Nephron progenitor cell (in vitro differentiated cells): ENCODE measurements around the gene NGEF.

Source experiments
- DNase-seq: peaks from one replicate; pipeline ENCODE4 v3.0.0; 2021
- H3K27ac Mint-ChIP-seq: 2 replicates; pipeline ENCODE4 v1.8.0; 2021; ENCODE audit warnings: mild to moderate bottlenecking, moderate library complexity, mixed read lengths
- H3K27me3 Mint-ChIP-seq: 2 replicates; pipeline ENCODE4 v1.8.0; 2021; ENCODE audit warnings: mild to moderate bottlenecking, low read depth, mixed read lengths; ENCODE audit not compliant: poor library complexity
- H3K36me3 Mint-ChIP-seq: 2 replicates; pipeline ENCODE4 v1.8.0; 2021; ENCODE audit warnings: low read depth, mixed read lengths
- H3K4me1 Mint-ChIP-seq: 2 replicates; pipeline ENCODE4 v1.8.0; 2021; ENCODE audit warnings: mixed read lengths
- H3K4me3 Mint-ChIP-seq: 2 replicates; pipeline ENCODE4 v1.8.0; 2021; ENCODE audit warnings: mild to moderate bottlenecking, moderate library complexity, mixed read lengths
- H3K9me3 Mint-ChIP-seq: 2 replicates; pipeline ENCODE4 v1.8.0; 2021; ENCODE audit warnings: mild to moderate bottlenecking, moderate library complexity, mixed read lengths
- TF ChIP-seq, protein P1 (sequence below): fragments of 200-600 bp; sonication (generic); IDR thresholded peaks from 2 replicates; pipeline ENCODE4 v1.5.0; 2021; ENCODE audit warnings: antibody characterized with exemption

NGEF gene

DNA sequence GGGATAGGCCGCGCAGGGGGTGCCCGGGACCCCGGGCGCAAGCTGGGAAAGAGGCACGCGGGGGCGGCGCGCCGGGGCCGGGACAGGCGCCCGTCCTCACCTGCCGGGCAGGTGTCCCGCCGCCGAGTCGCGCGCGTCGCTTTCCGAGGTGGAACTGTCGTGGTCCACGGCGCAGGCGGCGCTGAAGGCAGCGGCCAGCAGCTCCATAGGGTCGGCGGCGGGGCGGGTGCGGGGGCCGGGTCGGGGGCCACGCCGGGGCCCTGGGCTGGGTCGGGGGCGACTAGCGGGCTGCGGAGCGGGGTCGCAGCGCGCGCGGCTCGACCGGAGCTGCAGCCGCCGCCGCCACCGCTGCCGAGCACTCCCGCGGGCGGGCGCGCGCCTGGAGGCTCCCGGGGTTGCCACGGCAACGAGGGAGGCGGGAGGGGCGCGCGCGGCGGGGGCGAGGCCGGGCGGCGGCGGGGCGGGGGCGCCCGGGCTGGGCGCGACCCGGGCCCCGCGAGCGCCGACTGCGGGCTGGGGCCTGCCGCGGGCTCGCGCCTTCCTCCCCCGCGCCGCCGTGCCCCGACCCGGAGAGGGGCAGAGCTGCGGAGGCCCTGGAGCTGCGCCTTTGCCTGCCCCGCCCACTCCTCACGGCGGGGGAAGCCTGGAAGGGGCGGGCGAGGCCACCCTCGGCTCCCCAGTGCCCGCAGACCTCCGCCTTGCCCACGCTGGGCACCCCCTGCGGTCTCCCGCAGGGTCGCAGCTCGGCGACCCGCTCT, 85.1 kb downstream of the NGEF start:
- no peaks in the 10 kb centered on the region for H3K36me3 Mint-ChIP-seq
- peaks cover 17% of the 10 kb centered on the region for H3K9me3 Mint-ChIP-seq
- DNase-seq = peak; percentile 81
- H3K27me3 Mint-ChIP-seq = peaks cover 85% of the 10 kb centered on the region
- peaks cover 15% of the 10 kb centered on the region for H3K4me1 Mint-ChIP-seq
- H3K27ac Mint-ChIP-seq = no peak overlapping the region
- H3K4me3 Mint-ChIP-seq = peak overlapping the region; percentile 78
- TF ChIP-seq, protein P1, sequence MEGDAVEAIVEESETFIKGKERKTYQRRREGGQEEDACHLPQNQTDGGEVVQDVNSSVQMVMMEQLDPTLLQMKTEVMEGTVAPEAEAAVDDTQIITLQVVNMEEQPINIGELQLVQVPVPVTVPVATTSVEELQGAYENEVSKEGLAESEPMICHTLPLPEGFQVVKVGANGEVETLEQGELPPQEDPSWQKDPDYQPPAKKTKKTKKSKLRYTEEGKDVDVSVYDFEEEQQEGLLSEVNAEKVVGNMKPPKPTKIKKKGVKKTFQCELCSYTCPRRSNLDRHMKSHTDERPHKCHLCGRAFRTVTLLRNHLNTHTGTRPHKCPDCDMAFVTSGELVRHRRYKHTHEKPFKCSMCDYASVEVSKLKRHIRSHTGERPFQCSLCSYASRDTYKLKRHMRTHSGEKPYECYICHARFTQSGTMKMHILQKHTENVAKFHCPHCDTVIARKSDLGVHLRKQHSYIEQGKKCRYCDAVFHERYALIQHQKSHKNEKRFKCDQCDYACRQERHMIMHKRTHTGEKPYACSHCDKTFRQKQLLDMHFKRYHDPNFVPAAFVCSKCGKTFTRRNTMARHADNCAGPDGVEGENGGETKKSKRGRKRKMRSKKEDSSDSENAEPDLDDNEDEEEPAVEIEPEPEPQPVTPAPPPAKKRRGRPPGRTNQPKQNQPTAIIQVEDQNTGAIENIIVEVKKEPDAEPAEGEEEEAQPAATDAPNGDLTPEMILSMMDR = no peak

- peaks cover 17% of the 10 kb centered on the region for H3K9me3 Mint-ChIP-seq
- no peak overlapping the region for H3K27ac Mint-ChIP-seq
- peaks cover 15% of the 10 kb centered on the region for H3K4me1 Mint-ChIP-seq
- H3K4me3 Mint-ChIP-seq = peak overlapping the region; percentile 79
- TF ChIP-seq, protein P1 = no peak
- DNase-seq = peak; percentile 52
- H3K27me3 Mint-ChIP-seq = peaks cover 89% of the 10 kb centered on the region
- H3K36me3 Mint-ChIP-seq = no peaks in the 10 kb centered on the region
Observed at GRCh38 chr2:232927032-232927792, 85.8 kb downstream of the NGEF start.

- Mint-ChIP-seq H3K27ac (no peak overlapping the region), H3K36me3 (no peaks in the 10 kb centered on the region), H3K27me3 (peaks cover 89% of the 10 kb centered on the region), H3K4me3 (peak overlapping the region; percentile 79), H3K9me3 (peaks cover 17% of the 10 kb centered on the region), H3K4me1 (peaks cover 15% of the 10 kb centered on the region)
- TF ChIP-seq, protein P1 = no peak
- peak; percentile 16 for DNase-seq
Observed at GRCh38 chr2:232926431-232926939, 86.6 kb downstream of the NGEF start.

DNA sequence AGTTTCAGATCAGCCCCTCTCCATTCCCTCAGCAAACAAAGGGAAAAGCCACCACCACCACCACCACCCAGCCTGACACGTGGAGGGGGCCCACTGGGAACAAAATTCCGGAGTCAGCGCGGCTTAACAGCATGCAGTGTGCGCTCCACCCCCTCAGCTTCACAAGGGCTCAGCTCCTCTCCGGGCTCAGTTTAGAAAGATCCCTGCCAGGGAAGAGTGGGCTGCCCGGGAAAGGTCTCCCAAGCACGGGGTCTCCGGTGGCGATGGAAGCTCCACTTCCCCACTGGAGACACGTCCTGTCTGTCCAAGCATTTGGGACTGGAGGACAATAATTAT, 87.3 kb downstream of the NGEF start:
- TF ChIP-seq, protein P1 = no peak
- Mint-ChIP-seq H3K9me3 (peaks cover 12% of the 10 kb centered on the region), H3K4me1 (peaks cover 15% of the 10 kb centered on the region), H3K27ac (no peak overlapping the region), H3K4me3 (no peak overlapping the region), H3K36me3 (no peaks in the 10 kb centered on the region), H3K27me3 (peaks cover 89% of the 10 kb centered on the region)
- DNase-seq = peak; percentile 28

DNA sequence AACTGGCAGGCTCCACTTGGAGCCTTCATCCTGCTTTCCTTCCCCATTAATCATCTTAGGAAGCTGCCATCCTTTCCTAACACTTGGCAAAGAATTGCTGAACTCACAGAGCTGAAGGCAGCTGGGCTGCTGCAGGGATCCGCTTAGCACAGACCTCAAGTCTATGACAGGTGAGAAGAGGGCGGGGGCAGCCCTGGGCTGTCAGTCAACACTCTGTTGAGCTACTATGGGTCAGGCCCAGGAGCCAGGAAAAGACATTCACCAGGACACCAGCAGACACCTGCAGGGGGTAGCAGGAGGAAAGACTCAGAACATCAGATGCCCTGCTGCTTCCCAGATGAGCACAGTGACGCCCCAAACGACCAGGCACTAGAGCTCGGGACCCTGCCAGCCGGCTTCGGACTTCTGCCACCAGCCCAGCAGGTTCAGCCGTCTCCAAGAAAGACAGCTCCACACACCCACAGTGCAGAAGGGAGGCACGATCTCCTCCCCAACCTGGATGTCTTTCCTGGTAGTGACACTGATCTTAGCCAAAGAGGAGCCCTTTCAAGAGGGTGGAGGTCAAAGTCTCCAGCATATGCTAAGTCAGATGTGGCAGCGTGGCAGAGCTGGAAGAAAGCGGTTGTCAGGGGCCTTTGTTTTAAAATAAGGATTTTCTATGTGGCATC, 87.8 kb downstream of the NGEF start:
- Mint-ChIP-seq H3K4me1 (peaks cover 15% of the 10 kb centered on the region), H3K27me3 (peaks cover 89% of the 10 kb centered on the region), H3K36me3 (no peaks in the 10 kb centered on the region), H3K27ac (no peak overlapping the region), H3K4me3 (peak overlapping the region; percentile 40), H3K9me3 (peaks cover 10% of the 10 kb centered on the region)
- TF ChIP-seq, protein P1 = no peak
- DNase-seq = no peak
